Astrocyte (in vitro differentiated cells and primary cell): ENCODE measurements around the gene RGS19.

Experiments used
- EZH2 ChIP-seq: IDR thresholded peaks from 2 replicates; pipeline ENCODE4 v1.6.1; 2012; ENCODE audit warnings: mild to moderate bottlenecking, low read length, inconsistent platforms; ENCODE audit not compliant: insufficient read depth
- TF ChIP-seq, protein P1 (sequence below): IDR thresholded peaks from 2 replicates; pipeline ENCODE4 v1.5.1; 2011; ENCODE audit warnings: low read depth, mild to moderate bottlenecking, inconsistent platforms, low read length, moderate library complexity; ENCODE audit not compliant: insufficient read depth

DNA sequence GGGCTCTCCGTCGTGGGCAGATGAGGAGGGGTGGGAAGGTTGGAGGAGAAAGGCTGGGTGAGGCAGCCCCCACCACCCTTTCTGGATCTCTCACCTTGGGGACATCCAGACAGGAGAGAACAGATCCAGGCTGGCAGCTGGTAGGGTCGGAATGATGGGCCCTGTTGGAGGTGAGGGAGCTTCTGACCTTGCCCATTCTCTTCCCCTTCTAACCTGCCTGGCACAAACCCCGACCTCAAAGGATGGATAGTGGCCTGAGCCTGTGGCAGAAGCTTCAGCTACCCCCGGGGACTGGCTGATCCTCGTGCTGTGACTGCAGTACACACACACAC, 34.1 kb upstream of the RGS19 start:
- TF ChIP-seq, protein P1, sequence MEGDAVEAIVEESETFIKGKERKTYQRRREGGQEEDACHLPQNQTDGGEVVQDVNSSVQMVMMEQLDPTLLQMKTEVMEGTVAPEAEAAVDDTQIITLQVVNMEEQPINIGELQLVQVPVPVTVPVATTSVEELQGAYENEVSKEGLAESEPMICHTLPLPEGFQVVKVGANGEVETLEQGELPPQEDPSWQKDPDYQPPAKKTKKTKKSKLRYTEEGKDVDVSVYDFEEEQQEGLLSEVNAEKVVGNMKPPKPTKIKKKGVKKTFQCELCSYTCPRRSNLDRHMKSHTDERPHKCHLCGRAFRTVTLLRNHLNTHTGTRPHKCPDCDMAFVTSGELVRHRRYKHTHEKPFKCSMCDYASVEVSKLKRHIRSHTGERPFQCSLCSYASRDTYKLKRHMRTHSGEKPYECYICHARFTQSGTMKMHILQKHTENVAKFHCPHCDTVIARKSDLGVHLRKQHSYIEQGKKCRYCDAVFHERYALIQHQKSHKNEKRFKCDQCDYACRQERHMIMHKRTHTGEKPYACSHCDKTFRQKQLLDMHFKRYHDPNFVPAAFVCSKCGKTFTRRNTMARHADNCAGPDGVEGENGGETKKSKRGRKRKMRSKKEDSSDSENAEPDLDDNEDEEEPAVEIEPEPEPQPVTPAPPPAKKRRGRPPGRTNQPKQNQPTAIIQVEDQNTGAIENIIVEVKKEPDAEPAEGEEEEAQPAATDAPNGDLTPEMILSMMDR, result no peak
- TF ChIP-seq EZH2, result no peak
